Activated B cell treated with CpG ODN at 0.5 μM for 24 hours (primary cell): ENCODE results near the gene CACNG6. TPM values are rescaled to one million over a fixed set of nuclear protein-coding genes. Genes with fewer than 3 reads are reported as not detected.
"Not testable (repeated sequence)": the region's sequence is repeated elsewhere in the genome, so short reads cannot be mapped to it uniquely, and the experiment has no call there.

Experiments
- ATAC-seq: fragments of 200-7000 bp; cut with Tn5 transposase; one replicate; pipeline ENCODE4 v1.10.0; 2021; ENCODE audit warnings: low read depth, mild to moderate bottlenecking, moderate library complexity
- CTCF ChIA-PET: fragments of 350-600 bp; sonication (Branson Sonifier 250); formaldehyde crosslinking; loops from one replicate; lab custom pipeline; 2021; ENCODE audit warnings: antibody characterized with exemption; lab: Charles Lee
- POLR2A ChIA-PET: fragments of 350-600 bp; sonication (Branson Sonifier 250); formaldehyde crosslinking; loops from one replicate; lab custom pipeline; 2021; ENCODE audit warnings: antibody characterized with exemption; lab: Charles Lee
- DNase-seq: peaks from one replicate; pipeline ENCODE4 v3.0.0; 2022
- H3K27ac Mint-ChIP-seq: one replicate; pipeline ENCODE4 v1.8.0; 2020; ENCODE audit warnings: mixed read lengths
- H3K27me3 Mint-ChIP-seq: one replicate; pipeline ENCODE4 v1.8.0; 2021; ENCODE audit warnings: mixed read lengths
- H3K36me3 Mint-ChIP-seq: one replicate; pipeline ENCODE4 v1.8.0; 2021; ENCODE audit warnings: low read depth, mixed read lengths
- H3K4me1 Mint-ChIP-seq: one replicate; pipeline ENCODE4 v1.8.0; 2021; ENCODE audit warnings: mixed read lengths
- H3K4me3 Mint-ChIP-seq: one replicate; pipeline ENCODE4 v1.8.0; 2020; ENCODE audit warnings: mild to moderate bottlenecking, mixed read lengths
- H3K9me3 Mint-ChIP-seq: one replicate; pipeline ENCODE4 v1.8.0; 2020; ENCODE audit warnings: mixed read lengths
- CTCF ChIP-seq: fragments of 200-600 bp; IDR thresholded peaks from one replicate; pipeline ENCODE4 v1.8.0; 2022; ENCODE audit warnings: antibody characterized with exemption, mild to moderate bottlenecking
- intact Hi-C: fragments of 100-400 bp; cut with micrococcal nuclease; formaldehyde crosslinking; loops from one replicate; pipeline ENCODE4 v1.15.1; 2024
- total RNA-seq: library from RNA; stranded (reverse); gene quantifications from 2 replicates; pipeline ENCODE4 v1.2.3, GENCODE V29; 2022

CACNG6 gene
- total RNA-seq, 1 donor from 2014 or later: not detected

GRCh38 chr19:53945441-53945840 lies 46.0 kb upstream of the CACNG6 start:
- no peak for ATAC-seq
- Mint-ChIP-seq H3K36me3 (no peaks in the 10 kb centered on the region), H3K27ac (no peak overlapping the region), H3K27me3 (peaks cover 43% of the 10 kb centered on the region), H3K4me3 (no peak overlapping the region), H3K9me3 (peaks cover 4% of the 10 kb centered on the region), H3K4me1 (no peaks in the 10 kb centered on the region)
- intact Hi-C loops: no loop called here
- ChIA-PET CTCF (no interaction called here), POLR2A (no interaction called here)
- DNase-seq: no peak
- no peak for TF ChIP-seq CTCF

- Mint-ChIP-seq H3K27ac (no peak overlapping the region), H3K36me3 (no peaks in the 10 kb centered on the region), H3K9me3 (peaks cover 4% of the 10 kb centered on the region), H3K4me1 (no peaks in the 10 kb centered on the region), H3K27me3 (peaks cover 41% of the 10 kb centered on the region), H3K4me3 (no peak overlapping the region)
- ChIA-PET CTCF (no interaction called here), POLR2A (no interaction called here)
- DNase-seq (no peak), ATAC-seq (no peak)
- no peak for TF ChIP-seq CTCF
- intact Hi-C loops: no loop called here
Measured at GRCh38 chr19:53945998-53946397, 45.4 kb upstream of the CACNG6 start.

GRCh38 chr19:53947624-53948023 lies 43.8 kb upstream of the CACNG6 start:
- ATAC-seq: no peak
- TF ChIP-seq CTCF: no peak
- H3K27ac Mint-ChIP-seq: no peak overlapping the region
- intact Hi-C loops: no loop called here
- DNase-seq: no peak
- peaks cover 4% of the 10 kb centered on the region for H3K9me3 Mint-ChIP-seq
- H3K4me3 Mint-ChIP-seq: no peak overlapping the region
- POLR2A ChIA-PET: no interaction called here
- H3K4me1 Mint-ChIP-seq: no peaks in the 10 kb centered on the region
- H3K36me3 Mint-ChIP-seq: no peaks in the 10 kb centered on the region
- peaks cover 31% of the 10 kb centered on the region for H3K27me3 Mint-ChIP-seq
- CTCF ChIA-PET: interaction anchor here (1.0 kb wide), 1 partner anchor 96 kb away, joined by 3 read pairs; no protein-coding TSS in a partner anchor

GRCh38 chr19:53948611-53949010 lies 42.8 kb upstream of the CACNG6 start:
- CTCF ChIA-PET, H3K4me3 Mint-ChIP-seq, intact Hi-C loops, ATAC-seq, DNase-seq, H3K4me1 Mint-ChIP-seq, H3K27ac Mint-ChIP-seq, H3K36me3 Mint-ChIP-seq, H3K9me3 Mint-ChIP-seq, POLR2A ChIA-PET: not testable (repeated sequence)
- H3K27me3 Mint-ChIP-seq: peaks cover 29% of the 10 kb centered on the region

GRCh38 chr19:53951436-53951835 lies 40.0 kb upstream of the CACNG6 start:
- no peaks in the 10 kb centered on the region for H3K4me1 Mint-ChIP-seq
- H3K27me3 Mint-ChIP-seq: peaks cover 24% of the 10 kb centered on the region
- POLR2A ChIA-PET: no interaction called here
- ATAC-seq: no peak
- CTCF ChIA-PET: no interaction called here
- no peaks in the 10 kb centered on the region for H3K9me3 Mint-ChIP-seq
- H3K36me3 Mint-ChIP-seq: no peaks in the 10 kb centered on the region
- no peak overlapping the region for H3K4me3 Mint-ChIP-seq
- no peak for TF ChIP-seq CTCF
- intact Hi-C loops: no loop called here
- no peak overlapping the region for H3K27ac Mint-ChIP-seq
- DNase-seq: no peak

- DNase-seq: no peak
- H3K4me3 Mint-ChIP-seq: no peak overlapping the region
- CTCF ChIA-PET: no interaction called here
- H3K36me3 Mint-ChIP-seq: no peaks in the 10 kb centered on the region
- no peak for ATAC-seq
- intact Hi-C loops: no loop called here
- no peaks in the 10 kb centered on the region for H3K9me3 Mint-ChIP-seq
- H3K4me1 Mint-ChIP-seq: no peaks in the 10 kb centered on the region
- no peak for TF ChIP-seq CTCF
- H3K27me3 Mint-ChIP-seq: peaks cover 25% of the 10 kb centered on the region
- no peak overlapping the region for H3K27ac Mint-ChIP-seq
- POLR2A ChIA-PET: no interaction called here
Measured at GRCh38 chr19:53951947-53952346, 39.5 kb upstream of the CACNG6 start.
